ENCODE data around the gene SMC2.

The SMC2 gene

GRCh38 chr9:104093647-104094533 is at the start of gene SMC2:
Gene SMC2 (plus strand): TSS chr9:104094309. CDS start chr9:104095385, 1,076 bp downstream.
- H3K27me3 Mint-ChIP-seq, result no peaks in the 10 kb centered on the region
- peak within 1 kb of the TSS; percentile 100 for H3K4me3 Mint-ChIP-seq
- peak within 1 kb of the TSS; percentile 96 for H3K27ac Mint-ChIP-seq (ENCODE audit: low read depth)
- DNase-seq (ENCODE audit: low spot score in 2 of 2), result peak; percentile 91
- peak; percentile 92 for ATAC-seq (replicated peaks; ENCODE audit: extremely low read depth, poor library complexity, severe bottlenecking)
- H3K4me1 Mint-ChIP-seq, result peaks cover 17% of the 10 kb centered on the region
- H3K36me3 Mint-ChIP-seq (ENCODE audit: insufficient read depth), result peaks cover 6% of the 10 kb centered on the region
- H3K9me3 Mint-ChIP-seq, result no peaks in the 10 kb centered on the region

GRCh38 chr9:104068546-104068945 is 25.6 kb upstream of the SMC2 start:
- Mint-ChIP-seq H3K9me3 (no peaks in the 10 kb centered on the region), H3K4me3 (no peak overlapping the region), H3K4me1 (no peaks in the 10 kb centered on the region), H3K36me3 (ENCODE audit: insufficient read depth) (no peaks in the 10 kb centered on the region), H3K27ac (ENCODE audit: low read depth) (no peak overlapping the region), H3K27me3 (peaks cover 27% of the 10 kb centered on the region)
- ATAC-seq (replicated peaks; ENCODE audit: extremely low read depth, poor library complexity, severe bottlenecking), result no peak
- no peak for DNase-seq (ENCODE audit: low spot score in 2 of 2)

- H3K27ac Mint-ChIP-seq (ENCODE audit: low read depth), result no peak overlapping the region
- no peaks in the 10 kb centered on the region for H3K36me3 Mint-ChIP-seq (ENCODE audit: insufficient read depth)
- no peak overlapping the region for H3K4me3 Mint-ChIP-seq
- H3K27me3 Mint-ChIP-seq, result peaks cover 34% of the 10 kb centered on the region
- ATAC-seq (replicated peaks; ENCODE audit: extremely low read depth, poor library complexity, severe bottlenecking), result no peak
- no peaks in the 10 kb centered on the region for H3K4me1 Mint-ChIP-seq
- no peak for DNase-seq (ENCODE audit: low spot score in 2 of 2)
- H3K9me3 Mint-ChIP-seq, result no peaks in the 10 kb centered on the region
Measured at GRCh38 chr9:104069288-104069687, 24.8 kb upstream of the SMC2 start.

- H3K4me3 Mint-ChIP-seq, result no peak overlapping the region
- no peaks in the 10 kb centered on the region for H3K9me3 Mint-ChIP-seq
- H3K36me3 Mint-ChIP-seq (ENCODE audit: insufficient read depth), result no peaks in the 10 kb centered on the region
- H3K27me3 Mint-ChIP-seq, result peaks cover 56% of the 10 kb centered on the region
- ATAC-seq (replicated peaks; ENCODE audit: extremely low read depth, poor library complexity, severe bottlenecking) (no peak), DNase-seq (ENCODE audit: low spot score in 2 of 2) (no peak)
- H3K4me1 Mint-ChIP-seq, result no peaks in the 10 kb centered on the region
- H3K27ac Mint-ChIP-seq (ENCODE audit: low read depth), result no peak overlapping the region
Measured at GRCh38 chr9:104071589-104071988, 22.5 kb upstream of the SMC2 start.

- DNase-seq (ENCODE audit: low spot score in 2 of 2), result no peak
- Mint-ChIP-seq H3K4me1 (no peaks in the 10 kb centered on the region), H3K9me3 (no peaks in the 10 kb centered on the region), H3K4me3 (no peak overlapping the region), H3K27me3 (peaks cover 71% of the 10 kb centered on the region), H3K27ac (ENCODE audit: low read depth) (no peak overlapping the region), H3K36me3 (ENCODE audit: insufficient read depth) (no peaks in the 10 kb centered on the region)
- no peak for ATAC-seq (replicated peaks; ENCODE audit: extremely low read depth, poor library complexity, severe bottlenecking)
Measured at GRCh38 chr9:104073098-104073769, 20.9 kb upstream of the SMC2 start.

GRCh38 chr9:104073770-104074133 is 20.4 kb upstream of the SMC2 start:
- Mint-ChIP-seq H3K4me3 (no peak overlapping the region), H3K27me3 (peaks cover 71% of the 10 kb centered on the region), H3K36me3 (ENCODE audit: insufficient read depth) (no peaks in the 10 kb centered on the region), H3K9me3 (no peaks in the 10 kb centered on the region), H3K27ac (ENCODE audit: low read depth) (no peak overlapping the region), H3K4me1 (no peaks in the 10 kb centered on the region)
- ATAC-seq (replicated peaks; ENCODE audit: extremely low read depth, poor library complexity, severe bottlenecking) (no peak), DNase-seq (ENCODE audit: low spot score in 2 of 2) (no peak)

- no peak for ATAC-seq (replicated peaks; ENCODE audit: extremely low read depth, poor library complexity, severe bottlenecking)
Measured at GRCh38 chr9:104074876-104075275, 19.2 kb upstream of the SMC2 start.

GRCh38 chr9:104075801-104076753 is 18.0 kb upstream of the SMC2 start:
- Mint-ChIP-seq H3K4me3 (no peak overlapping the region), H3K4me1 (no peaks in the 10 kb centered on the region), H3K27ac (ENCODE audit: low read depth) (no peak overlapping the region), H3K27me3 (peaks cover 80% of the 10 kb centered on the region), H3K9me3 (no peaks in the 10 kb centered on the region), H3K36me3 (ENCODE audit: insufficient read depth) (no peaks in the 10 kb centered on the region)
- DNase-seq (ENCODE audit: low spot score in 2 of 2), result no peak
- no peak for ATAC-seq (replicated peaks; ENCODE audit: extremely low read depth, poor library complexity, severe bottlenecking)

More at GRCh38 chr9:104074876-104075275, 19.2 kb upstream of the SMC2 start:
- Mint-ChIP-seq H3K27ac (ENCODE audit: low read depth) (no peak overlapping the region), H3K4me3 (no peak overlapping the region), H3K4me1 (no peaks in the 10 kb centered on the region), H3K36me3 (ENCODE audit: insufficient read depth) (no peaks in the 10 kb centered on the region), H3K27me3 (peaks cover 70% of the 10 kb centered on the region), H3K9me3 (no peaks in the 10 kb centered on the region)
- no peak for DNase-seq (ENCODE audit: low spot score in 2 of 2)

GRCh38 chr9:104078596-104078995 is 15.5 kb upstream of the SMC2 start:
- H3K27me3 Mint-ChIP-seq, result peaks cover 88% of the 10 kb centered on the region
- H3K36me3 Mint-ChIP-seq (ENCODE audit: insufficient read depth), result no peaks in the 10 kb centered on the region
- no peaks in the 10 kb centered on the region for H3K4me1 Mint-ChIP-seq
- ATAC-seq (replicated peaks; ENCODE audit: extremely low read depth, poor library complexity, severe bottlenecking) (no peak), DNase-seq (ENCODE audit: low spot score in 2 of 2) (no peak)
- no peaks in the 10 kb centered on the region for H3K9me3 Mint-ChIP-seq
- H3K27ac Mint-ChIP-seq (ENCODE audit: low read depth), result no peak overlapping the region
- H3K4me3 Mint-ChIP-seq, result no peak overlapping the region

- no peaks in the 10 kb centered on the region for H3K4me1 Mint-ChIP-seq
- ATAC-seq (replicated peaks; ENCODE audit: extremely low read depth, poor library complexity, severe bottlenecking), result no peak
- no peak for DNase-seq (ENCODE audit: low spot score in 2 of 2)
- H3K27ac Mint-ChIP-seq (ENCODE audit: low read depth), result no peak overlapping the region
- no peaks in the 10 kb centered on the region for H3K36me3 Mint-ChIP-seq (ENCODE audit: insufficient read depth)
- no peaks in the 10 kb centered on the region for H3K9me3 Mint-ChIP-seq
- H3K27me3 Mint-ChIP-seq, result peaks cover 75% of the 10 kb centered on the region
- H3K4me3 Mint-ChIP-seq, result no peak overlapping the region
Measured at GRCh38 chr9:104080983-104081382, 13.1 kb upstream of the SMC2 start.

GRCh38 chr9:104082168-104082567 is 11.9 kb upstream of the SMC2 start:
- no peak overlapping the region for H3K27ac Mint-ChIP-seq (ENCODE audit: low read depth)
- no peaks in the 10 kb centered on the region for H3K36me3 Mint-ChIP-seq (ENCODE audit: insufficient read depth)
- H3K9me3 Mint-ChIP-seq, result no peaks in the 10 kb centered on the region
- ATAC-seq (replicated peaks; ENCODE audit: extremely low read depth, poor library complexity, severe bottlenecking), result no peak
- no peaks in the 10 kb centered on the region for H3K4me1 Mint-ChIP-seq
- H3K27me3 Mint-ChIP-seq, result peaks cover 68% of the 10 kb centered on the region
- no peak for DNase-seq (ENCODE audit: low spot score in 2 of 2)
- H3K4me3 Mint-ChIP-seq, result no peak overlapping the region

- no peaks in the 10 kb centered on the region for H3K9me3 Mint-ChIP-seq
- DNase-seq (ENCODE audit: low spot score in 2 of 2) (no peak), ATAC-seq (replicated peaks; ENCODE audit: extremely low read depth, poor library complexity, severe bottlenecking) (no peak)
- no peak overlapping the region for H3K4me3 Mint-ChIP-seq
- H3K4me1 Mint-ChIP-seq, result no peaks in the 10 kb centered on the region
- H3K27me3 Mint-ChIP-seq, result peaks cover 46% of the 10 kb centered on the region
- H3K27ac Mint-ChIP-seq (ENCODE audit: low read depth), result no peak overlapping the region
- H3K36me3 Mint-ChIP-seq (ENCODE audit: insufficient read depth), result no peaks in the 10 kb centered on the region
Measured at GRCh38 chr9:104085525-104085924, 8.6 kb upstream of the SMC2 start.
